ENCODE data around the gene FZD4. TPM values are rescaled to one million over a fixed set of nuclear protein-coding genes. Genes with fewer than 3 reads are reported as not detected.

Gene FZD4
- total RNA-seq, 2 donors from 2014 or later: 52.1 to 53.9 TPM

GRCh38 chr11:86932259-86932585 is 23.0 kb downstream of the FZD4 start:
- no peak for TF ChIP-seq CTCF (conservative IDR thresholded peaks at IDR 0.05)
- H3K4me3 ChIP-seq (ENCODE audit: low read length): no peak overlapping the region
- no peaks in the 10 kb centered on the region for H3K9me3 ChIP-seq (ENCODE audit: control insufficient read depth, low read length)
- H3K4me1 ChIP-seq (ENCODE audit: control insufficient read depth, insufficient read depth, low read length): peaks cover 4% of the 10 kb centered on the region
- no peaks in the 10 kb centered on the region for H3K9me3 Mint-ChIP-seq
- H3K36me3 ChIP-seq (ENCODE audit: control insufficient read depth, insufficient read depth, low read length): no peaks in the 10 kb centered on the region
- no peaks in the 10 kb centered on the region for H3K27me3 Mint-ChIP-seq (ENCODE audit: insufficient read depth)
- no peak for DNase-seq
- peaks cover 33% of the 10 kb centered on the region for H3K4me1 Mint-ChIP-seq
- H3K27ac ChIP-seq (ENCODE audit: low read depth, low read length): peak overlapping the region; percentile 71
- H3K4me3 Mint-ChIP-seq: no peak overlapping the region
- no peaks in the 10 kb centered on the region for H3K27me3 ChIP-seq (ENCODE audit: control insufficient read depth, insufficient read depth, low read length, poor library complexity, severe bottlenecking)
- H3K27ac Mint-ChIP-seq: no peak overlapping the region
- 33 to 93% methylated on average over 1 of the region's 1 CpG for WGBS, 2 experiments (ENCODE audit: insufficient coverage in 1 of 2, insufficient read length in 1 of 2)
- no peaks in the 10 kb centered on the region for H3K36me3 Mint-ChIP-seq (ENCODE audit: low read depth)
- H3K9ac ChIP-seq (ENCODE audit: extremely low read depth, low read length, poor library complexity, severe bottlenecking): no peak overlapping the region

- Mint-ChIP-seq H3K36me3 (ENCODE audit: low read depth) (no peaks in the 10 kb centered on the region), H3K27ac (no peak overlapping the region), H3K4me1 (peaks cover 30% of the 10 kb centered on the region), H3K9me3 (no peaks in the 10 kb centered on the region), H3K27me3 (ENCODE audit: insufficient read depth) (no peaks in the 10 kb centered on the region), H3K4me3 (no peak overlapping the region)
- 72 to 91% methylated on average over 5 to 8 of the region's 8 CpGs for WGBS, 2 experiments (ENCODE audit: insufficient coverage in 1 of 2, insufficient read length in 1 of 2)
- Histone ChIP-seq H3K9ac (ENCODE audit: extremely low read depth, low read length, poor library complexity, severe bottlenecking) (no peak overlapping the region), H3K4me3 (ENCODE audit: low read length) (no peak overlapping the region), H3K9me3 (ENCODE audit: control insufficient read depth, low read length) (no peaks in the 10 kb centered on the region), H3K27ac (ENCODE audit: low read depth, low read length) (peak overlapping the region; percentile 71), H3K27me3 (ENCODE audit: control insufficient read depth, insufficient read depth, low read length, poor library complexity, severe bottlenecking) (no peaks in the 10 kb centered on the region), H3K36me3 (ENCODE audit: control insufficient read depth, insufficient read depth, low read length) (no peaks in the 10 kb centered on the region), H3K4me1 (ENCODE audit: control insufficient read depth, insufficient read depth, low read length) (peaks cover 4% of the 10 kb centered on the region)
- TF ChIP-seq CTCF (conservative IDR thresholded peaks at IDR 0.05): no peak
- no peak for DNase-seq
Observed at GRCh38 chr11:86931548-86932258, 23.5 kb downstream of the FZD4 start.

GRCh38 chr11:86930957-86931547 is 24.1 kb downstream of the FZD4 start:
- H3K27me3 Mint-ChIP-seq (ENCODE audit: insufficient read depth): no peaks in the 10 kb centered on the region
- H3K27me3 ChIP-seq (ENCODE audit: control insufficient read depth, insufficient read depth, low read length, poor library complexity, severe bottlenecking): no peaks in the 10 kb centered on the region
- no peak overlapping the region for H3K4me3 ChIP-seq (ENCODE audit: low read length)
- H3K27ac ChIP-seq (ENCODE audit: low read depth, low read length): no peak overlapping the region
- no peak overlapping the region for H3K27ac Mint-ChIP-seq
- no peak for TF ChIP-seq CTCF (conservative IDR thresholded peaks at IDR 0.05)
- peaks cover 30% of the 10 kb centered on the region for H3K4me1 Mint-ChIP-seq
- DNase-seq: no peak
- H3K4me1 ChIP-seq (ENCODE audit: control insufficient read depth, insufficient read depth, low read length): peaks cover 4% of the 10 kb centered on the region
- H3K4me3 Mint-ChIP-seq: no peak overlapping the region
- H3K9me3 Mint-ChIP-seq: no peaks in the 10 kb centered on the region
- H3K36me3 ChIP-seq (ENCODE audit: control insufficient read depth, insufficient read depth, low read length): no peaks in the 10 kb centered on the region
- no peaks in the 10 kb centered on the region for H3K36me3 Mint-ChIP-seq (ENCODE audit: low read depth)
- no peak overlapping the region for H3K9ac ChIP-seq (ENCODE audit: extremely low read depth, low read length, poor library complexity, severe bottlenecking)
- H3K9me3 ChIP-seq (ENCODE audit: control insufficient read depth, low read length): no peaks in the 10 kb centered on the region
- 92 to 94% methylated on average over 1 of the region's 1 CpG for WGBS, 2 experiments (ENCODE audit: insufficient coverage in 1 of 2, insufficient read length in 1 of 2)
